ENCODE data around the gene SERPINA1.
"Not testable (repeated sequence)": the region's sequence is repeated elsewhere in the genome, so short reads cannot be mapped to it uniquely, and the experiment has no call there.

SERPINA1 gene

DNA sequence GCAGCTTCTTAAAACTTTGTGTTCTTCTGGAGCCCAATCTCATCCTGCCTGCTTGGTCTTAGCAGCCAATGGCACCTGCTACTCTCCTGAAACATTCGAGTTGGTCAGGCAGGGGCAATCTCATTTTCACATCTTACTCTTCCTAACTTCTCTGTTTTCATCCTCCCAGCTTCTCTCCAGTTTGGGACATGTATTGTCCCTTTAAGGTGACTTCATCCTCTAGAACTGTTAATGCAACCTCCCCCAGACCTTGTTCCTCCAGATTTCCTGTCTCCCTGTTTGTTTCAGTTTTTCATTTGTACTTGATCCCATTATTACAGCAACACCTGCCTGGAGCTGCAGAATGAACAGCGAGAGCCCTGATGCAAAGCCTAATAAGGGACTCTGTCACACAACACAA, 32.9 kb upstream of the SERPINA1 start:
- TF ChIP-seq, protein P1, sequence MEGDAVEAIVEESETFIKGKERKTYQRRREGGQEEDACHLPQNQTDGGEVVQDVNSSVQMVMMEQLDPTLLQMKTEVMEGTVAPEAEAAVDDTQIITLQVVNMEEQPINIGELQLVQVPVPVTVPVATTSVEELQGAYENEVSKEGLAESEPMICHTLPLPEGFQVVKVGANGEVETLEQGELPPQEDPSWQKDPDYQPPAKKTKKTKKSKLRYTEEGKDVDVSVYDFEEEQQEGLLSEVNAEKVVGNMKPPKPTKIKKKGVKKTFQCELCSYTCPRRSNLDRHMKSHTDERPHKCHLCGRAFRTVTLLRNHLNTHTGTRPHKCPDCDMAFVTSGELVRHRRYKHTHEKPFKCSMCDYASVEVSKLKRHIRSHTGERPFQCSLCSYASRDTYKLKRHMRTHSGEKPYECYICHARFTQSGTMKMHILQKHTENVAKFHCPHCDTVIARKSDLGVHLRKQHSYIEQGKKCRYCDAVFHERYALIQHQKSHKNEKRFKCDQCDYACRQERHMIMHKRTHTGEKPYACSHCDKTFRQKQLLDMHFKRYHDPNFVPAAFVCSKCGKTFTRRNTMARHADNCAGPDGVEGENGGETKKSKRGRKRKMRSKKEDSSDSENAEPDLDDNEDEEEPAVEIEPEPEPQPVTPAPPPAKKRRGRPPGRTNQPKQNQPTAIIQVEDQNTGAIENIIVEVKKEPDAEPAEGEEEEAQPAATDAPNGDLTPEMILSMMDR (IDR thresholded peaks at IDR 0.05; ENCODE audit: control insufficient read depth, insufficient read depth, low read depth, low read length, missing control alignments): no peak
- DNase-seq (ENCODE audit: low read depth): no peak
- H3K4me3 ChIP-seq (ENCODE audit: control insufficient read depth, low read depth, low read length): no peak overlapping the region

- not testable (repeated sequence) for H3K4me3 ChIP-seq (ENCODE audit: control insufficient read depth, low read depth, low read length); DNase-seq (ENCODE audit: low read depth)
These were observed 29.2 kb upstream of the SERPINA1 start for GRCh38 chr14:94417497-94418205.

DNA sequence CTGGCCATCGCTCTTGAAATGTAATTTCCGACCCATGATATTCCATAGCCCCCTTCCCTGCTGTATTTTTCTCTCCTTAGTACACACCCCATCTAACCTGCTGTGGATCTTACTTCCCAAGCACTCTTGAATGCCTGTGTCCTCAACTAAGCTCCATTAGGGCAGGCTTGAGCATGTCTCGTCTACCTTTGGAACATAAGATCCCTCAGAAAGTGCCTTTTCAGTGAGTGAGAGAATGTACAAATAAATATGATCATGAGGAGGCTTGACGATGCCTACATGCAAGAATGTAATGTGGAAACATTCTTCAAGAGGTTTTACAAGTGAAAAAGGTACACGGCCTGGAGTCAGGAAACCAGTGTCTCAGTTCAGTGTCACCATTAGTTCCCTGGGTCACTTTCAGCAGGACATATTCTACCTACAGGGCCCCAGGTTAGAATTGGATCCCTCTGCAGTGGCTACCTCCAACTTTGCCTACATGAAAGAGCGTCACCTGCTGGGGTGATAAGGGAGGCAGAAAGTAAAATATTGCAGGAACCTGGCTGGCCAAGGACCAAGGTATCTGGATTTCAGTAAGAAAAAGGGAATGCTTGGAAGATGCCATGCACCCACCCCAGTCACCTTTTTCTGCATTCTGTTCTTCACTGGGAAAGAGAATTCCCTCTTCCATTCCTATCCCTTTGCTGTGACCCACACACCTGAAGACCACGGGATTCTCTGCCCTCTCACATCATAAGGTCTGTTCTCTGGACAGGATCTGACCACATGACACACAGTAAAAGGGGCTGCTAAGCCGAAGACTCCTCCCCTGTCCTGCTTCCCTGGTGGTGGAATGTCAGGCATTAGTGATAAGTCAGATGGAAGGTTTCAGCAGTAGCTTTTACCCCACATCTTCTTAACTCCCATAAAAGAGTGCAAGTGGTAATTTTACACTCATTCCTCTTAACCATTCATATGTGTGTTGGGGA, 24.6 kb upstream of the SERPINA1 start:
- TF ChIP-seq, protein P1 (IDR thresholded peaks at IDR 0.05; ENCODE audit: control insufficient read depth, insufficient read depth, low read depth, low read length, missing control alignments): peak; percentile 58
- no peak overlapping the region for H3K4me3 ChIP-seq (ENCODE audit: control insufficient read depth, low read depth, low read length)
- DNase-seq (ENCODE audit: low read depth): no peak

DNA sequence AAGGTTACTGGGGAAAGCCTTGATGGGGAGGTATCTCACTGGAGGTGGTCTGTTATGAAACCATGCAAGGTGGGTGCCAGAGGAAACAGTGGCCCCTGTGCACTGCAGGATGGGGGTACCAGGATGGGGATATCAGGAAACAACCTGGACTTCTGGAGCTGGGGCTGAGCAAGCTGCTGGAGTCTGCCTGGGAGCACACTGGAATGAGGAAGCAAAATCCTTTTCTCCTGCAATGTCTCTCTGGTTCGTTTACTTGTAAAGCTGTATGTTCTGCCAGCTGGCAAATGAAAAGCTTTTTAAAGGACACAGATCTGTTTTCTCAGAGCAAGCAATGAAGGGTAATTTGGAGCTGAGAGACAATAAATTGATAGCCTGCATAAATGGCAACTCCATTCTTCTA, 23.2 kb upstream of the SERPINA1 start:
- TF ChIP-seq, protein P1 (IDR thresholded peaks at IDR 0.05; ENCODE audit: control insufficient read depth, insufficient read depth, low read depth, low read length, missing control alignments): no peak
- no peak for DNase-seq (ENCODE audit: low read depth)
- H3K4me3 ChIP-seq (ENCODE audit: control insufficient read depth, low read depth, low read length): no peak overlapping the region

DNA sequence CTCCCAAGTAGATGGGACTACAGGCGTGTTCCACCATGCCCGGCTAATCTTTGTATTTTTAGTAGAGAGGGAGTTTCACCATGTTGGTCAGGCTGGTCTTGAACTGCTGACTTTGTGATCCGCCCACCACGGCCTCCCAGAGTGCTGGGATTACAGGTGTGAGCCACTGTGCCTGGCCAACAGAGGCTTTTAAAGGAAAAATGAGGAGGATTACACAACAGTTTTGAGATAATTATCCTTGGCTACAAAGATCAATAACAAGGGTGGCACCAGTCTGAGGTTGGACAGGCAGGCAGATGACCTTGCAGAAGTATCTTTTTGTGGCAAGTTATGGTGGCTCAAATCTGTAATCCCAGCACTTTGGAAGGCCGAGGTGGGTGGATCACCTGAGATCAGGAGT, 21.0 kb upstream of the SERPINA1 start:
- DNase-seq (ENCODE audit: low read depth): not testable (repeated sequence)

DNA sequence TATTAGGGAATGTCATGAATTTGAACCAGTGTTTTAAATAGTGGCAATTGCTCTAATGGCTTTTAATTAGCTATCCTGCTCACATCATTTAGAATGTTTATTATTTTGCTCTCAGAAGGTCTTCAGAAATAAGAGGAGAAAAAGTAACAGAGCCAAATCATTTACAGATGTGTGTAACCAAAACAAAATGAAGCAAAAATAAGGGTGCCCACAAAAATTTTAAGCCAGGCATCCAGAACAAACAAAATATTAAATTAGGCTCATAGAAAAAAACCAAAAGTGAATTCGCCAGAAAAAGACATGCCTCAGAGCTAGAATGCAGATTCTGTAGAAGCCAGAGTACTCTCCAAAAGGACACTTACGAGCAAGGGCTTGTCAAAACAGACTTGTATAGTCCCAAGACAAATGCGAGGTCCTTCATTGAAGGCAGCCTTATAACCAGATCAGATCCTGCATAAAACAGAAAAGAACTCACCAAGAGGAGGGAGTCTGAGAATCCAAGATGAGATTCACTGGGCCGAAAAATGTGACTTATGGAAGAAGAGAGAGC, 20.2 kb upstream of the SERPINA1 start:
- DNase-seq (ENCODE audit: low read depth): no peak
- TF ChIP-seq, protein P1 (IDR thresholded peaks at IDR 0.05; ENCODE audit: control insufficient read depth, insufficient read depth, low read depth, low read length, missing control alignments): no peak
- no peak overlapping the region for H3K4me3 ChIP-seq (ENCODE audit: control insufficient read depth, low read depth, low read length)

More for the DNA sequence above, 21.0 kb upstream of the SERPINA1 start:
- H3K4me3 ChIP-seq (ENCODE audit: control insufficient read depth, low read depth, low read length): not testable (repeated sequence)

DNA sequence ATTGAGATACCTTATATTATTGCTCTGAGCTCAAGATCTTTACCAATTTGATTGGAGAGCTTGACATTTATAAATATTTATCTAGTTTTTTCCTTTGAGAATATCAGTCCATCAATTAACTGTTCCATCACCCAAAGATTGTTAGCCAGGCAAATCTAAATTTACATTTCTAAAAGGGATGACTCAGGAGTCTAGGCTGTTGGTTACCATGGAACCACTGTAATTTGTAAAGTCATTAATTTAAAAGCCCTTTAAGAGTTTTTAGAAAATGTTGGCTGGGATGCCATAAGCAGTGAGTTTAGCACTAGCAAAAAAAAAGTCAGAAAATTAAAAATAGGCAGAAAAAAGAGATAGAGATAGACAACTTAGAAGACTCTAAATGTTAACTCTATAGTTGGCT, 19.5 kb upstream of the SERPINA1 start:
- no peak for DNase-seq (ENCODE audit: low read depth)
- no peak overlapping the region for H3K4me3 ChIP-seq (ENCODE audit: control insufficient read depth, low read depth, low read length)
- TF ChIP-seq, protein P1 (IDR thresholded peaks at IDR 0.05; ENCODE audit: control insufficient read depth, insufficient read depth, low read depth, low read length, missing control alignments): no peak
